ENCODE data around the gene SBF2. TPM values are rescaled to one million over a fixed set of nuclear protein-coding genes. Genes with fewer than 3 reads are reported as not detected.
A peak's percentile ranks its signal among the peaks of the same experiment; 100 is the strongest.

The SBF2 gene
- total RNA-seq, 1 donor from 2014 or later, result 21.1 TPM

- no peaks in the 10 kb centered on the region for H3K36me3 ChIP-seq (ENCODE audit: control insufficient read depth, insufficient read depth, low read length)
- H3K27me3 ChIP-seq (ENCODE audit: control insufficient read depth, insufficient read depth, low read length), result no peaks in the 10 kb centered on the region
- H3K4me3 ChIP-seq (ENCODE audit: low read depth, low read length), result peak overlapping the region; percentile 55
- DNase-seq (ENCODE audit: low read depth), result no peak
- no peak for TF ChIP-seq CTCF (IDR thresholded peaks at IDR 0.05; ENCODE audit: insufficient read depth, low read length, poor library complexity, severe bottlenecking)
These were observed 9.7 kb upstream of the SBF2 start for GRCh38 chr11:10303558-10304363.

DNA sequence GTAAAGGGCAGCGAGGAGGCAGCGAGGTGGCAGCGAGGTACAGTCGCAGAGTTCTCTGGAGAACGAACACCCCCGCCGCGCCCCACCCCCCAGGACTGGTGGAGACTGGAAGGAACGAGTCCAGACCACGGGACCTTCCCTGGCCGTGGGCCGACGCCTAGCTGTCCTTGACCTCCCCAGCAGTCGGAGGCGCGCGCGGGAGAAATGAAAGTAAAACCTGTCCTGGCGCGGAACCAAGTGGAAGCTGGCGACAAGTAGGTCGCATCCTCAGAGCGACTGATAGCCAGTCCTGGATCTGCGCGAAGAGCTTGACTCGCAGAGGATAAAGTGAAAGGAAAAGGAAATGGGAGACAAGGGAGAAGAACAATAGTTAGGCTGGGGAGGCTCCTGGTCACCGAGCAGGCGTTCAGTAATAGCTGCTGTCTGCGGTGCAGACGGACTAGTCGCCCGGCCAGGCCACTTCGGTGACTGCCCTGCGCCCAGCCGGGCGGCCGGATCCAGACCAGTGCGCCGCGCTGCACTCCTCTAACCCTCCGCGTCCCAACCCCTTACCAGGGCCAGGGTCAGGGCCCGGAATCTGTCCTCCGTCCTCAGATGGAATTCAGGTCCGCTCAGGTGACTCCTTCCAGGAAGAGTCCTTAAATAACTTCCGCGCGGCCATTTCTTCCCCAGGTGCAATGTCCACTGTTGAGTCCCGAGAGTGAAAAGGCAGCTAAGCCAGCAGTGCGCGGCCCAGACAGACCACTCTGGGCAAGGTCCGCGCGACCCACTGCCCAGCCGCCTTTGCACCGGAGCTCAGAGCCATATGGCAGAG, 8.9 kb upstream of the SBF2 start:
- no peaks in the 10 kb centered on the region for H3K27me3 ChIP-seq (ENCODE audit: control insufficient read depth, insufficient read depth, low read length)
- no peak for DNase-seq (ENCODE audit: low read depth)
- H3K36me3 ChIP-seq (ENCODE audit: control insufficient read depth, insufficient read depth, low read length), result no peaks in the 10 kb centered on the region
- TF ChIP-seq CTCF (IDR thresholded peaks at IDR 0.05; ENCODE audit: insufficient read depth, low read length, poor library complexity, severe bottlenecking), result no peak
- peak overlapping the region; percentile 55 for H3K4me3 ChIP-seq (ENCODE audit: low read depth, low read length)

DNA sequence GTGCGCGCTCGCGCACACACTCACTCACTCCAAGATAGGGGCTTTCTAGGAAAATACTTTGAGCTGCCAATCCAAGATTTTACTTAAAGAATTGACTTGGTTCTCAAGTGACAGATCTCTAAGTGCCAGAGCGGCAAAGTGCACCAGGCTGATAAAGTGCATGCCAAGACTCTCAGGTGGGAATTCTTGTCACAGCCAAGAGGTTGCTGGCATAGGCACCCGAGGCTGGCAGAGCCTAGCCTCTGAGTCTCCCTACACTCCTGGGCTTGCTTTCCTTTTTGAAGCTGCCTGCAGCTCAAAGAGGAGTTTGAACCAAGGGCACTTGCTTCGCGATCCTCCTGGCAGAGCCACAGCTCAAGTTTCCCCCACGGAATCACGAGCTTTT, 8.3 kb upstream of the SBF2 start:
- TF ChIP-seq CTCF (IDR thresholded peaks at IDR 0.05; ENCODE audit: insufficient read depth, low read length, poor library complexity, severe bottlenecking), result no peak
- DNase-seq (ENCODE audit: low read depth), result no peak
- Histone ChIP-seq H3K27me3 (ENCODE audit: control insufficient read depth, insufficient read depth, low read length) (no peaks in the 10 kb centered on the region), H3K36me3 (ENCODE audit: control insufficient read depth, insufficient read depth, low read length) (no peaks in the 10 kb centered on the region), H3K4me3 (ENCODE audit: low read depth, low read length) (peak overlapping the region; percentile 55)

- Histone ChIP-seq H3K4me3 (ENCODE audit: low read depth, low read length) (peak overlapping the region; percentile 55), H3K27me3 (ENCODE audit: control insufficient read depth, insufficient read depth, low read length) (no peaks in the 10 kb centered on the region), H3K36me3 (ENCODE audit: control insufficient read depth, insufficient read depth, low read length) (no peaks in the 10 kb centered on the region)
- TF ChIP-seq CTCF (IDR thresholded peaks at IDR 0.05; ENCODE audit: insufficient read depth, low read length, poor library complexity, severe bottlenecking), result no peak
- DNase-seq (ENCODE audit: low read depth), result no peak
These were observed 7.8 kb upstream of the SBF2 start for GRCh38 chr11:10301656-10302358.

GRCh38 chr11:10298342-10298741, 4.3 kb upstream of the SBF2 start:
- peak; percentile 89 for DNase-seq (ENCODE audit: low read depth)
- peak; percentile 20 for TF ChIP-seq CTCF (IDR thresholded peaks at IDR 0.05; ENCODE audit: insufficient read depth, low read length, poor library complexity, severe bottlenecking)
- no peak overlapping the region for H3K4me3 ChIP-seq (ENCODE audit: low read depth, low read length)
- no peaks in the 10 kb centered on the region for H3K36me3 ChIP-seq (ENCODE audit: control insufficient read depth, insufficient read depth, low read length)
- H3K27me3 ChIP-seq (ENCODE audit: control insufficient read depth, insufficient read depth, low read length), result no peaks in the 10 kb centered on the region
